Loucy (cell line): ENCODE data around the gene SLC25A53.

Experiments used
- CTCF ChIP-seq: fragments of 200-600 bp; sonication (generic); conservative IDR thresholded peaks from 2 replicates; pipeline ENCODE4 v1.5.1; 2014; ENCODE audit warnings: mild to moderate bottlenecking, antibody characterized with exemption, low read length
- EZH2phosphoT487 ChIP-seq: fragments of 200-600 bp; IDR thresholded peaks from 2 replicates; pipeline ENCODE4 v1.6.1; 2018; ENCODE audit warnings: antibody characterized with exemption, mild to moderate bottlenecking, moderate library complexity, borderline replicate concordance

GRCh38 chrX:104151037-104151436 is 5.8 kb downstream of the SLC25A53 start:
- TF ChIP-seq CTCF (no peak), EZH2phosphoT487 (no peak)
